GM12878 (cell line): ENCODE data around the gene CDC37. TPM values are rescaled to one million over a fixed set of nuclear protein-coding genes. Genes with fewer than 3 reads are reported as not detected.
A peak's percentile ranks its signal among the peaks of the same experiment; 100 is the strongest.

Experiments
- ATAC-seq: fragments of 200-7000 bp; cut with Tn5 transposase; 3 replicates; pipeline ENCODE4 v1.9.1; 2020; ENCODE audit warnings: mild to moderate bottlenecking, moderate library complexity
- BruUV-seq: library from RNA; stranded (reverse); fragments of 400-500 nt; replicated peaks from 2 replicates; lab custom pipeline; 2021; lab: Mats Ljungman, UMichigan
- CTCF ChIA-PET: fragments of 300-600 bp; sonication (Branson Sonifier 250); formaldehyde crosslinking; extraction: SDS; loops from one replicate; lab custom pipeline; 2021; ENCODE audit warnings: inconsistent platforms; lab: Yijun Ruan, JAX
- POLR2A ChIA-PET: fragments of 350-600 bp; formaldehyde crosslinking; extraction: SDS; loops from one replicate; lab custom pipeline; 2021; ENCODE audit warnings: inconsistent platforms; lab: Charles Lee
- RAD21 ChIA-PET: fragments of 300-600 bp; sonication (Branson Sonifier 250); formaldehyde crosslinking; loops from one replicate; lab custom pipeline; 2023; ENCODE audit warnings: antibody characterized with exemption; ENCODE audit not compliant: unreplicated experiment; lab: Charles Lee
- SMC1A ChIA-PET: fragments of 300-600 bp; sonication (Branson Sonifier 250); formaldehyde crosslinking; loops from one replicate; lab custom pipeline; 2023; ENCODE audit not compliant: unreplicated experiment, uncharacterized antibody; lab: Charles Lee
- DNase-seq: peaks from one replicate; pipeline ENCODE4 v3.0.0-alpha.2; 2011; ENCODE audit warnings: low read depth, low spot score
- FAIRE-seq: peaks from 3 replicates; lab custom pipeline; 2011; peaks lifted over from hg19 to GRCh38; lab: Jason Lieb, UNC
- H2AFZ ChIP-seq: 2 replicates; pipeline ENCODE4 v1.6.0; 2011; ENCODE audit warnings: low read depth, low read length, control low read depth; ENCODE audit not compliant: control insufficient read depth
- H3K27ac ChIP-seq: 2 replicates; pipeline ENCODE4 v1.5.1; 2011; ENCODE audit warnings: control low read depth; ENCODE audit not compliant: control insufficient read depth, insufficient read depth
- H3K27me3 ChIP-seq, 2 experiments: replicated peaks in 1 of 2; 2 replicates each; pipeline versions ENCODE4 v1.6.0 to v1.6.1; 2011; ENCODE audit warnings: low read length in 1 of 2; ENCODE audit not compliant: control insufficient read depth in 2 of 2, insufficient read depth in 2 of 2
- H3K36me3 ChIP-seq, 2 experiments: 2 replicates each; pipeline ENCODE4 v1.5.1; 2011; ENCODE audit warnings: low read length in 1 of 2; ENCODE audit not compliant: control insufficient read depth in 2 of 2, insufficient read depth in 2 of 2
- H3K4me1 ChIP-seq: 2 replicates; pipeline ENCODE4 v1.6.1; 2011; ENCODE audit warnings: mild to moderate bottlenecking, low read length, moderate library complexity, mixed read lengths; ENCODE audit not compliant: control insufficient read depth, insufficient read depth
- H3K4me2 ChIP-seq: 2 replicates; pipeline ENCODE4 v1.6.0; 2011; ENCODE audit warnings: control low read depth; ENCODE audit not compliant: control insufficient read depth, insufficient read depth
- H3K4me3 ChIP-seq: fragments of 200-600 bp; sonication (generic); 2 replicates; pipeline ENCODE4 v1.5.1; 2016
- H3K79me2 ChIP-seq: 2 replicates; pipeline ENCODE4 v1.6.0; 2011; ENCODE audit warnings: low read length; ENCODE audit not compliant: control insufficient read depth, insufficient read depth
- H3K9ac ChIP-seq: 2 replicates; pipeline ENCODE4 v1.8.0; 2011; ENCODE audit warnings: low read length, control low read depth, mixed read lengths; ENCODE audit not compliant: control insufficient read depth, insufficient read depth
- H3K9me3 ChIP-seq: replicated peaks from 3 replicates; pipeline ENCODE4 v1.5.1; 2011; ENCODE audit warnings: mild to moderate bottlenecking, low read length; ENCODE audit not compliant: control insufficient read depth, insufficient read depth
- H4K20me1 ChIP-seq: 2 replicates; pipeline ENCODE4 v1.6.0; 2011; ENCODE audit not compliant: control insufficient read depth, insufficient read depth
- ASH2L ChIP-seq: fragments of 300-600, 200-600 bp; sonication (generic); IDR thresholded peaks from 2 replicates; pipeline ENCODE4 v1.6.1; 2017; ENCODE audit warnings: low read depth, mild to moderate bottlenecking, borderline replicate concordance
- GABPA ChIP-seq: IDR thresholded peaks from 2 replicates; pipeline ENCODE4 v1.6.1; 2014; ENCODE audit warnings: antibody characterized with exemption, low read depth, mild to moderate bottlenecking, inconsistent platforms
- IKZF2 ChIP-seq, 2 experiments: fragments of 450-650 bp; IDR thresholded peaks; 2 replicates each; pipeline ENCODE4 v1.6.1; 2017; ENCODE audit warnings: mild to moderate bottlenecking in 2 of 2, moderate library complexity in 2 of 2
- LARP7 ChIP-seq: fragments of 450-650 bp; IDR thresholded peaks from 2 replicates; pipeline ENCODE4 v1.6.1; 2017; ENCODE audit warnings: mild to moderate bottlenecking
- POLR2A ChIP-seq: IDR thresholded peaks from 2 replicates; pipeline ENCODE4 v1.6.1; 2011; ENCODE audit warnings: low read depth, mild to moderate bottlenecking, low read length
- SIN3A ChIP-seq: IDR thresholded peaks from 2 replicates; pipeline ENCODE4 v1.6.1; 2012; ENCODE audit warnings: low read depth, low read length, improper control_type of control experiment
- TAF1 ChIP-seq: IDR thresholded peaks from 2 replicates; pipeline ENCODE4 v1.6.1; 2011; ENCODE audit warnings: mild to moderate bottlenecking, low read depth, low read length, borderline replicate concordance
- TBL1XR1 ChIP-seq: IDR thresholded peaks from 2 replicates; pipeline ENCODE4 v1.6.1; 2012; ENCODE audit warnings: low read depth, low read length, improper control_type of control experiment
- ZNF384 ChIP-seq: IDR thresholded peaks from 2 replicates; pipeline ENCODE4 v1.6.1; 2012; ENCODE audit warnings: low read depth, mild to moderate bottlenecking, low read length, improper control_type of control experiment, borderline replicate concordance
- WGBS: methylation state at CpG from one replicate; pipeline ENCODE4 v1.1.6; 2016; ENCODE audit warnings: low lambda C conversion rate; ENCODE audit not compliant: insufficient replicate concordance, insufficient coverage; ENCODE audit errors: missing lambda C conversion rate; 5-methylcytosine and 5-hydroxymethylcytosine counted together
- in situ Hi-C: fragments of 300-500 bp; cut with MboI; formaldehyde crosslinking; loops from 9 replicates; pipeline ENCODE4 v1.14.3; 2018; ENCODE audit warnings: mixed read lengths
- intact Hi-C: fragments of 100-400 bp; cut with micrococcal nuclease; formaldehyde crosslinking; loops from one replicate; pipeline ENCODE4 v1.14.2; 2022; ENCODE audit not compliant: unreplicated experiment
- polyA plus RNA-seq, 11 experiments: library from polyadenylated mRNA; depleted of rRNA in 4 of 11; unstranded in 6 of 11; stranded (reverse) in 5 of 11; fragments of >200 nt; fragmentation: Nextera tagmentation in 4 of 11; fragmentation: Illumina TruSeq in 1 of 11; extraction: Ambion mirVana in 4 of 11; extraction: Trizol in 1 of 11; gene quantifications; 1 replicate in 1 of 11; 2 replicates in 10 of 11; pipeline versions ENCODE4 v1.2.1 to v1.2.3, GENCODE V29; 2011 to 2016; ENCODE audit warnings: inconsistent platforms in 2 of 11, missing spikeins in 2 of 11, low read depth in 1 of 11
- total RNA-seq, 4 experiments: library from RNA; depleted of rRNA in 3 of 4; stranded (reverse); fragments of >200 nt in 3 of 4; fragmentation: Illumina TruSeq in 1 of 4; extraction: Trizol in 1 of 4; gene quantifications; 2 replicates each; pipeline versions ENCODE4 v1.2.1 to v1.2.3, GENCODE V29; 2013 to 2021

Gene CDC37
- total and polyA plus RNA-seq, 10 of the 15 experiments (the other 5 are each of a cell fraction or from before 2014, with no cell fraction given) = 4.7 to 265 (median 176) TPM

DNA sequence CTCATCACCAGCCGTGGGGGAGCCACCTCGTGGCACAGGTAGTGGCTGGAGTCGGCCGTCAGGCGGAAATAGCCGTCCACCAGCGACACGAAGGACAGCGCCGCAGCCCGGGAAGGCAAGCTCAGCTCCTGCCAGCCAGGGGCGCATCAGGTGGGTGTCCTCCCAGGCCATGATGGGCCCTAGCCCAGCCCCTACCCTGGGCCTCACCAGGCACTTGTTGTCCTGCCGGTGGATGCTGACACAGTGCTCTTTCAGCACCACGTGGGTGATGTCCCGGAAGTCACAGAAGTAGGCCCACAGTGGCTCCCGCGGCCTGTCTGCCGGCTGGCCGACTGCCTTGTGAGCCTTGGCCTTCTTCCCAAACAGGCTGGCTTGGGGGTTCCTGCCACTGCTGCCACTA is 38.7 kb downstream of the CDC37 start:
- 98% methylated on average over 19 of the region's 19 CpGs for WGBS
- Histone ChIP-seq H3K27ac (no peak overlapping the region), H3K27me3 (no peaks in the 10 kb centered on the region), H3K4me1 (no peaks in the 10 kb centered on the region), H3K79me2 (no peaks in the 10 kb centered on the region; the same call in 1 of the 2 replicates), H4K20me1 (no peaks in the 10 kb centered on the region; the same call in 1 of the 2 replicates)
- BruUV-seq = no TSS peak
- ATAC-seq = no peak
- in situ Hi-C loops = no loop called here
- RAD21 ChIA-PET = no interaction called here
- SMC1A ChIA-PET = no interaction called here
- no peak for TF ChIP-seq IKZF2 (IDR thresholded peaks at IDR 0.05)
- no peak for TF ChIP-seq ZNF384
- TF ChIP-seq LARP7 = no peak
- no peak for TF ChIP-seq TBL1XR1
- no peak for TF ChIP-seq GABPA
- TF ChIP-seq, all 136 proteins: peak for 0
- Histone ChIP-seq H3K9me3 (no peaks in the 10 kb centered on the region; the same call in 2 of the 3 replicates), H2AFZ (no peak overlapping the region), H3K4me3 (no peak overlapping the region), H3K4me2 (no peak overlapping the region), H3K36me3 (peaks cover 31 to 47% of the 10 kb centered on the region in 2 experiments), H3K9ac (no peak overlapping the region)
- DNase-seq (no peak), FAIRE-seq (no peak)
- intact Hi-C loops = no loop called here
- ChIA-PET CTCF (no interaction called here), POLR2A (no interaction called here)

DNA sequence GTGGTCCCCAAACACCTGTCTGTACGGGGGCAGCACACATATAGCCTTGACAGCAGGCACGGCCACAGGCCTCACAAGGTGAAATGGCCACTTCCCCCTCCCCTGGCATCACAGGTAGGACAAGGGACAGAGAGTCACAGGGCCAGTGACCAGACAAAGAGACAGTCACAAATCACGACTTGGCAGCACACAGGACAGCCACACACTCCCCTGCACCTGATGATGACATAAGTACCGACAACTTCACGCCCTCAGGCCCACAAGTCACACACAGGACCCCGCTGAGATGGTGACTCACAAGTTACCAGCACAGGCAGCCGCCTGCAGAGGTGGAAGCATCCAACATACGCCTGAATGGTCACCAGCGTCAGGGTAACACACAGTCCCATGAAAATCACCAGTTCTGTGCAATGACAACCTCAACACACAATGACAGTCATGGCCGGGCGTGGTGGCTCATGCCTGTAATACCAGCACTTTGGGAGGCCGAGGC is 39.5 kb downstream of the CDC37 start:
- peaks cover 28 to 47% of the 10 kb centered on the region in 2 experiments for H3K36me3 ChIP-seq
- TF ChIP-seq SIN3A (no peak), POLR2A (peak; percentile 28; the same call in 1 of the 2 replicates), TAF1 (no peak), ASH2L (no peak), IKZF2 (IDR thresholded peaks at IDR 0.05) (no peak)
- TF ChIP-seq, all 136 proteins: peak for 1
- no peaks in the 10 kb centered on the region for H3K4me1 ChIP-seq
- intact Hi-C loops = no loop called here
- DNase-seq (no peak), ATAC-seq (no peak), FAIRE-seq (no peak)
- H3K4me2 ChIP-seq = no peak overlapping the region
- no peak overlapping the region for H3K27ac ChIP-seq
- WGBS = 80% methylated on average over 12 of the region's 12 CpGs
- ChIA-PET SMC1A (no interaction called here), POLR2A (no interaction called here), RAD21 (no interaction called here), CTCF (no interaction called here)
- no peak overlapping the region for H3K4me3 ChIP-seq
- no peaks in the 10 kb centered on the region; the same call in 1 of the 2 replicates for H3K79me2 ChIP-seq
- H4K20me1 ChIP-seq = no peaks in the 10 kb centered on the region; the same call in 1 of the 2 replicates
- no peak overlapping the region for H3K9ac ChIP-seq
- H3K9me3 ChIP-seq = no peaks in the 10 kb centered on the region; the same call in 2 of the 3 replicates
- H2AFZ ChIP-seq = no peak overlapping the region
- H3K27me3 ChIP-seq = no peaks in the 10 kb centered on the region
- in situ Hi-C loops = no loop called here
- BruUV-seq = no TSS peak
